Suppressor macrophage treated with lipopolysaccharide for 1 hour (primary cell): ENCODE data around the gene CARMIL1.

Source experiments
- DNase-seq, 3 donors: peaks; one replicate each; pipeline ENCODE4 v3.0.0-alpha.2; 2020 to 2022

Gene CARMIL1

DNA sequence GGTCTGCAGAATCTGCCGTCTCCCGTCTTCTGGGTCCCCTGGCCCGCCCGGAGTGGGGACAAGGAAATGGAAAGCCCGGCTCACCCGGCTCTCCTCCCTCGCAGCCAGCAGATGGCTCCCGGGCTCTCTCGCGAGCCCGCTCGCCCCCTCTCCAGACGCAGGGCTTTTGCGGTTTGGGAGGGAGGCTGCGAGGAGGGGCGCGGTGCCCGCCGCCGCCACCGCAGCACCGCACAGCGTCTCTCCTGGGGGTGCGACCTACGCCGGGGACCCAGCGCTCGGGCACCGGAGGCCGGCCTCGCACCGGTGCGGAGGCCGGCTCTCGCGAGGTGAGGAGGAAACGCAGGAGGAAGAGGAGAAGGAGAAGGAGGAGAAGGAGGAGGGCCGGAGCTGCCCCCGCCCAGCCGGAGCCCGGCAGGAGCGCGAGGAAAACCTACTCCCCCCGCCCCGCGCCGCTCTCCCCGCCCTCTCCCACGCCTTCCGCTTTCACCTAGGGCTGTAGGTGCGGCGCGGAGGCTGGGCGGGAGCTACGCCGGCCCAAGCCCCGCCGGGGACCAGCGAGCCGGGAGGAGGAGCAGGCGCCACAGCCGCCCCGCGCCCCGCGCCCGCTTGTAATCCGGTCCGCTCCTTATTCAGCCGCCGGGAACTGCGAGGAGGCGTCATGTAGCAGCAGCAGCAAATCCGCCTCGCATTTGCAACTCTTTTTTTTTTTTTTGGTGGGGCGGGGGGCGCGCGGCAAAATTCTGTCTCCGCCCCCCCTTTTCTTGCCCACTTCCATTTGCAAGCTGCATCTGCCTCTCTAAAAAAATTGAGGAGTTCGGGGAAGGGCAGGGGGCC lies at the start of gene CARMIL1:
Gene CARMIL1, plus strand, starts transcription at position 461 of the 834 bp plus-strand sequence. CDS start 422 bp downstream, outside the sequence.
- peak; percentile 67 to 88 (median 77) for DNase-seq

DNA sequence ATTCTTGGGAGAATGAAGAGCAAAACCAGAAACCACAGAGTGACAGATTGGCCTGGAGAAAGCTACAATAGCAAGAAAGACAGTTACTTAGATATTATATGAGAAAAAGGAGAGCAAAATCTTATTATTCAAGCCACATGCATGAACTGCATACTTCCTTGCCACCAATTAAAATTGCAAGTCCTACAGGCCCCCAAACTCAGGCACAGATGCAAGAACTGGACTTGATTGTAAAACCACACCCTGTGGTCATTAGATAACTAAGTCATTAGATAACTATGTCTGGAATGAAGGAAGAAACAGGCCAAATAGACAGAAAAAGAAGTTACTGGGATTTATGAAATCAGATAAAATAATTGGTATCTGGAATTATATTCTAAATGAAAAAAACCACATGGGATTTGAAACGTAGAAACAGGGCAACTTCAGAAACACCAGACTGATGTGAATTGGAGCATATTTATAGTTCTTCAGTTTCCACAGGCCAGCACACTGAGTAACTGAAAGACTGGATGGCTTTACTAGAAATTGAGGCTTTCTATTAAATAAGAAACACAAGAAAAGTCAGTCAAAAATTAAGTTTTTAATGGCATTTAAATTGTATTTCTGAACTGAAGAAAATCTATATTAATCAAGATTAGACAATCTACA lies 49.4 kb upstream of the CARMIL1 start:
- no peak for DNase-seq

DNA sequence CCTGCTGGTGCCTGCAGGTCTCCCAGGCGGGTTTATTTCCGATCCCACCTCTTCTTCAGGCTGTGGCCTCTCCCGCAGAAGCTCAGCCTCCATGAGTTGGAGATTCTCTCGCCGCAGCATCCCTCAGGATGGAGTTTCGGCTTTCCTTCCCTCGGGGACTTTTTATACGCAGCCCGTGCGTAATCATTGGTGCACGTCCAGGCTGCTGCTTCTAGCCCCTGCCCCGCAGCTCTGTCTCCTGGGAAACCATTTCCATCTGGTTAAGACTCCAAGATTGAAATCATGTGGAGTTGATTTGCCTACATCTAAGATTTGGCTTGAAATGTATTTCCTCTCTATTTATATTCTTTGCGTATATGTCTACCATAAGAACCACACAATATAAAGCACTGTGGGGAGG lies 46.7 kb upstream of the CARMIL1 start:
- DNase-seq = no peak

DNA sequence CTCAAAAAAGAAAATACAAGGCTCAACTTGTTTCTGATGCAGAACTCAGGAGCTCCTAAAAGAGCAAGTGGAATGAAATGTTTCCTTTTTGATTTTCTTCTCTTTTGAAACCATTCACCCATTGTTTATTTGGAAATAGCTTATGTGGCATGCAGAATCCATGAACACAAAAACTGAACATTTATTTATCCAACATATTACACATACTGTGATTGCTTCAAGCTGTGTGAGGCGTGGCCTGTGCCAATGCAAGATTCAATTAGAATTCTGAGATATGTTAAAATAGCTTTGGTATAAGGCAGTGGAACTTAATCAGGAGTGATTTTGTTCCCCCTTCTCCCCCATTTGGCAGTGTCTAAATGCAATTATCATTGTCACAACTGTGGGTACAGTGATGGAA lies 45.9 kb upstream of the CARMIL1 start:
- DNase-seq = no peak

DNA sequence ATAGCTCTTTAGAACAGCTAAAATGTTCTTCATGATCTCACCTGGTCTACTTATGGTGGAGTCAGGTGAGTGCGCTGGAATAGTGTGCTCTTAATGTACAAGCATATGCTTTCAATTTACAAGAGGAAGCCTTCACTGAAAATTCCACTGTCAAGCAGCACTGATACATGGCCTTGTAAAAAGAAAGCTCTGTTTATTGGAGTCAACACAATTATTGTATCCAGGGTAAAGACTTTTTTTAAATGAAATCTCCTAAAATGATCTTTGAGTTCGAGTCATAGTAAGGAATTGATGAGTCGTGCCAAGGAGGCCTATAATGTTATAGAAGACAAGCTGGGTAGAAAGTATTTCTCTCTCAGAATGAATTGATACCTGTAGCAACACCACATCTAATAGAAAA lies 41.6 kb upstream of the CARMIL1 start:
- DNase-seq = no peak

DNA sequence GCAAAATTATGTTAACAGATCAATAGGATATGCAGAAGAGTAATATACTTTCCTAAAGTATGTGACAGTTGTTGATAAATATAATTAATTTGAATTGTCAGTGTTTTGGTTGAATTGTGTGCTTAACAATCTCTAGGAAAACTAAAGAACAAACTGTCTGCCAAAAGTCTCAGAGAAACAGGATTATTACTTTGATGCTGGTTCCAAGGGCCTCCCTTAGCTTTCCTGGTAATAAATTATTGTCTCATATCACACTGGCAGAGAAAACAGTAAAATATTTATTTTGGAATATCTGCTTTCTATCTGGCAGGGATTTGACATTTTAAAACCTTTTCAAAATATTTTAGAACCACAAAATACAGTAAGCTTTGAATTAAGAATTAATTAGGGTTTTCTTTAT lies 40.1 kb upstream of the CARMIL1 start:
- DNase-seq = no peak

DNA sequence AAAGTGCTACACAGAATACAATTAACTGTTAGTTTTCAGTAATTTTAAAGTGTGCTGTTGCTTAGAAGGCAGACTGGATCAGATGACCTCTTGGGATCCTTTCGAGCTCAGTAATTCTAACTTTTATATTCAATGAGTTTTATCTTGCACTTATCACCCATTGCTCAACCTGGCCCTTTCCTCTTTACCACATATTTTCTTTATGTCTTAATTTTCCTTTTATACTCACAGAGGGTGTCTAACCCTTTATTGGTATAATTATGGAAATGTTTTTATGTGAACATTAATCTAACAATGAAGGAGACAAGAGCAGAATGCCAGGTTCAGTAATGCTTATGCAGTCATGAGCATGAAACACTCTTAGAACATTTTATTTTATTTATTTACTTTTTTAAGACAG lies 39.7 kb upstream of the CARMIL1 start:
- DNase-seq = no peak

DNA sequence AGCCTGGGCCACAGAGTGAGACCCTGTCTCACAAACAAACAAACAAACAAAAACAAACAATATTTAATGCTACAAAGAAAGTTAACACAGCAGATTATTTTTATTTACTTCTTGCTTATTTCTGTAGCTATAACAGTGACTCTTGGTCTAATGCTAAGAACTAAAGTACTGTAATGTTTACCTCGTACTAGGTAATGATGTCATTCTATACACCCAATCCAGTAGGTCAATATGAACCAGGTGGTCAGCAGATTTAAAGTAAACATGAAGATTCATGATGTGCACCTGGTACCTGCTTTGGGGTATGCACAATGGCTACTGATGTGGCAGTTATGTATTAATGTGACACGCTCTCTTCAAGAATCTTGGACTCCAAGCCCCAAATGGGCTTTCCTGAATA lies 36.6 kb upstream of the CARMIL1 start:
- no peak for DNase-seq

DNA sequence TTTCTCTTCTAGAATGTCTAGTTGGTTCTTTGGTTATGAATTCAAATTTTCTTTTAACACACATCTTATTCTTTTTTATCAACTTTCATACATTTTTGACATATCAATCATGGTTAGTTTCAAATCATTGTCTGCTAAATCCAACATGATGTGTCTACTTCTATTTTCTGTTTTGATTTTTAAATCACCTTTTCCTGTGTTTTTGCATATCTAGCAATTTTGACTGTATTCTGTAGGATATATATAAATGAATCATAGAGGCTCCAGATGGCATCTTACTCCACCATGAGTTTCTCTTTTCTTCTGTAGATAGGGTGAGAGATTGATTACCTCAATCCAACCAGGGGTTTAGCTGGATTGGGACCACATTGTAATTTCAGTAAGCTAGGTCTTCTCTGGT lies 34.3 kb upstream of the CARMIL1 start:
- no peak for DNase-seq

DNA sequence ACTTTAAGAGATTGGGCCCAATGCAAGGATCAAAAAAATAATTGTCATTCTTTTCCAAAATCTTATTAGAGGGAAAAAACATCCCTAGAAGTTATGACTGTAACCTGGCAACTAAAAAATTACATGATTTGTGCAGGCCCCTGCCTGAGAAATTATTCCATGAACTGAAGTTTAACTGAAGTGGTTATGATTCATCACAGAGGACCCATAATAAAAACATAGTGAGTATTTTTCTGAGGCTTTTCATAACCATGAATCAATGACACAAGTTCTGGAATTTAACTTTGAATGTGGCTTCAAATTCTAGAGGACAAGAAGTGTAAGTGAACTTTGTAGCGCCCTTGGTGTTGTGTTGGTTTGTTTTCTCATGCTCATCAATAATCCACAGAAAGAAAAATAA lies 31.1 kb upstream of the CARMIL1 start:
- no peak for DNase-seq

DNA sequence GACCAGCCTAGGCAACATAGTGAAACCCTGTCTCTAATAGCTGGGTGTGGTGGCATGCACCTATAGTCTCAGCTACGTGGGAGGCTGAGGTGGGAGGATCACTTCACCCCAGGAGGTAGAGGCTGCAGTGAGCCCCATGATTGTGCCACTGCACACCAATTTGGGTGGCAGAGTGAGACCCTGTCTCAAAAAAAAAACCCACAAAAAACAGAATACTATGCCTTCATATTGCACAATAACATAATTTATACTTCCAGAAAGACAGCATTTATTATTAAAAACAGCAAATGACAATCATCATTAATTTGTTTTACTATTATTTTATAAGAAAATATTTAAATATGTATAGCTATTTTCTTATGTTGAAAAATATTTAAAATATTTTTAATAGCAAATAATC lies 30.0 kb upstream of the CARMIL1 start:
- DNase-seq = no peak

DNA sequence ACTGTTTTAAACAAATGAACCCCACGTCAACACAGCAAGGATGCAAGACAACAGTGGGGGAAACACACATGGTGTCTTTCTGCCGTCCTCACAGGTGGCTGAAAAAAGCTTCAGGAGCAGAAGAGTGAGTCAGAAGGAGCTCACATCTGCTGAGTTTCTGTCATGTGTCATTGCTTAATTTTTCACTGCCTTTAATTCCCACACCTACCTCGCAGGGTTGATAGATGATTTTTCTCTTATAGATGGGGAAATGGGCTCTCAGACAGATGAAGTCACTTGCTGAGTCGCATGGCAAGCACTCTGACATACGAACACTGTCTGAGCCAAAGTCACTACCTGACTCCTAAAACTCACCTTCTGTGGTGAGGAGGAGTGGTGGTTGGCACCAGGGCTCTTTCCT lies 28.3 kb upstream of the CARMIL1 start:
- DNase-seq = no peak

DNA sequence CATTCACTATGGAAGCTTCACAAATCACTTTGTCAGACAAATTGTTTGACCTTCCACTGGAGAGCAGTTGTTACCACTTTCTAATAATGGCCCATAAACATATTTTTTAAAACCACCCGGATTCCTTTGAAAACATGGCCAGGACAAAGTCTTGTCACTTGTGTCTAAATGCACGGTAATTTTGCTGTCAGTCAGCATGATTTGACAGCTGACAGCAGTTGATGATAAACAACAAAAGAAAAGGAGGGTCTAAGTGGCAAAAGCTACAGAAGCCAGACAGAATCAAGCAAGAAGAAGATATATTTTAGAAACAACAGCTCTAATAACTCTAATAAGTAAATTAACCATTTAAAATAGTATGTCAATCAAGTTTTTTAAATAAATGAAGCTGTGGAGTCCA lies 27.7 kb upstream of the CARMIL1 start:
- DNase-seq = no peak

DNA sequence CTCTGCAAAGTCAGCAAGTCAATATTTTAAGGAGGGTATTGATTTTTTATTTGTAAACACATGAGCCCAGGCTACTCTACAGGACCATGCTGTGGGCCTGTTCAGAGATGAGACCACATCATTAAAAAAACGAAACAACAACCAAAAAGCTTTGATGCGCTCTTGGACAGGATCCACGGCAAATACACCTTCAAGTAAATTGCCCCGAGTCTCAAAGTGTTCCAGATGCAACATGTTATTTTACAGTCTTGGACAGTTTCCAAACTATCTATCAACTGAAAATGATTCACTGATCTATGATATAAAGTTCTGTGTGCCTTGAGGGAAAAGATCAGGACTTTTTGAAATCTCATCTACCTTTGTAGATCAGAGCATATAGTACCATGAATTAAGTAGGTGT lies 25.8 kb upstream of the CARMIL1 start:
- DNase-seq = no peak

DNA sequence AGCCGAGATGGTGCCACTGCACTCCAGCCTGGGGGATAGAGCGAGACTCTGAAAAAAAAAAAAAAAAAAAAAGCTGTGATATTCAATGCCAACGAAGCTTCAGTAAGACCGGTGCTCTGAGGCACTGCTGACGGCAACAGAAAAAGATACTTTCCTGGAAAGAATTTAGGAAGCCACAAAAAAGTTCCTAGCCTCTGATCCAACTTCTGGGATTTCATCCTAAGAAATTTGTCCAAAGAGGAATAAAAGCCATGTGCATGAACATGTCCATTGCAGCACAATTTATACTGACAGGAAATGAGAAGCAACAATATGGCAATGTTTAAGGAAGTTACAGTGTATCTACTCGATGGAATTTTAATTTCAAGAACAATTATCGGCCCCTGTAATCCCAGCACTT lies 24.5 kb upstream of the CARMIL1 start:
- DNase-seq = no peak

DNA sequence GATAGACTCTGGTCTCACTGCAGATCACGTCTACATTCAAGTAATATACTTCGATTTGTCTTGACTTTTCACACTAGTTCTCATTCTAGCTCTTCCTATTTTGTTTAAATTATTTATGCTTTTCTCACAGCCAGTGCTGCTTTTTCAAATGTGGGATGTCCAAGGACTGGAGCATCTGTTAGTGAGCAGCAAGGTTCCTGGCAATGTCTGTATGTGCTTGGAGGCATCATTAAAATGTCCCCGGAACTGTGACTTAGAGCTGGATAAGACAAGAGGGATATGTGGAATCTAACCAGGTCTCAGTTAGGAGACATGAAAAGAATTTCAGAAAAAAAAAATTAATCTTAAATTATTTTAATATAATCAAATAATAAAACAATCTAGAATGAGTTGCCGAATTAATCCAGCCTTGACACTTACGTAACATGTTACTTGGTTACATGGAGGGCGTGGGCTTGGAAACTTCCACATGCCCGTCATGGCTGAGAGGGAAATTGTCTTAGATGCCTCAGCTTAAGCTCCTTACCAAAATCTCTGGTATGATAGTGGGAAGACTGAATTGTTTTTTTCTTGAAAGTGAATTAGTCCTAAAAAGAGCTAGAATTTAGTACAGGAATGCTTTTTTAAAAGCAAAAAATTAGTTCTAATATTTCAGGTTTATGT lies 21.4 kb upstream of the CARMIL1 start:
- DNase-seq = peak in 2 of 3 donors; percentile 21 to 48

DNA sequence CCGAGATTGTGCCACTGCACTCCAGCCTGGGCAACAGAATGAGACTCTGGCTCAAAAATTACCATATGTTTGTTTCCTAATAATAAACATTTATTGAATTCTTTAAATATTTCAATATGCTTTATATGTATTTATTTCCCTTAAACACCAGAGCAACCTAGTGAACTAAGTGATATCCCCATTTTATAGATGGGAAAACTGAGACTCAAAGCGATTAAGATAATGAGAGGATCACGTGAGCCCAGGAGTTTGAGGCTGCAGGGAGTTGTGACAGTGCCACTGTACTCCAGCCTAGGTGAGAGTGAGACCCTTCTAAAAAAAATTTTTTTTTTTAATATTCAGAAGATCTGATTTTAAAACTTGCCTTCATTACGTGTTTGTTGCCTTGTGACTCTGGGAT lies 19.4 kb upstream of the CARMIL1 start:
- no peak for DNase-seq

DNA sequence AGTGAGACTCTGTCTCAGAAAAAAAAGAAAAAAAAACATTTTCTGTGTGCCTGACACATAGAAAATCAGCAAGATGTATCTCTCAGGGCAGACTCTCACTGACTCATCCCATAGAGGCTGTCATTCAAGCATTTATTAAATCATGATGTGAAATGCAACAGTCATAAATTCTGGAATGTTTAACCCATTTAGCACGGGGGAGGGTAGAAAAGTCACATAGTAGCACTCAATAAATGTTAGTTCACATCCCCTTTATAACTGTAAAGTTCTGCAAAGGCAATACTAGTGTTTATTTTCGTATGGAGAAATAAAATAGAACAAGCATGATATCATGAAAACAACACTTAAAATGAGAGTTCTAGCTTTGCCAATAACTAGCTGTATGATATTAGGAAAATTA lies 15.5 kb upstream of the CARMIL1 start:
- DNase-seq = no peak

DNA sequence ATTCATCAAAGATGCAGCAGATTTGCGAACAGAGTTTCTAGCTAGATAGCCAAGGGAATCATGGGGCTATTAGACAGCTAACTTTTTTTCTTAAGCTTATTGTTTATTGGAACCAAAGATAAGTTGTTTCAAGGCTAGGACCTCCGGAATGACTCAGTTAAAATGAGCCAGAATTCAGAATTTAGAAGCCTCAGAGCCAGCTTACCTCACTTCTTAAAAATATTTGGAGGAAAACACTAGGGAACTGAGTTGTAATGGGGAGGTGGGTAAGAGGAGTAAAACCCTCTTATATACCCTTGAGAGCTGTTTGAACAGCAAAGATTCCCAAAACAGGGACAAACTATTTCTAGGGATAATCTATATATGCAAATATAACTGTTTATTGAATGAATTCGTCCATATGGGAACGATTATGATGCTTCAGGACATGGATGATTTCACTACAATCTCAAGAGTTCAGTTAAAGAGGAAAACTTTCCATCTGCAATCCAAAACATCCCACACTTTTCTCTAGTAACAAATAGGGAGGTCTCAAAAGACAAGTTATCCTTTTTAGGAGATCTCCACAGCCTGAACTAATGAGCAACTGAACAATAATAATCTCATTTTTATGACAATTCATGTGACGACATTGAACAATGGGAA lies 12.6 kb upstream of the CARMIL1 start:
- no peak for DNase-seq

DNA sequence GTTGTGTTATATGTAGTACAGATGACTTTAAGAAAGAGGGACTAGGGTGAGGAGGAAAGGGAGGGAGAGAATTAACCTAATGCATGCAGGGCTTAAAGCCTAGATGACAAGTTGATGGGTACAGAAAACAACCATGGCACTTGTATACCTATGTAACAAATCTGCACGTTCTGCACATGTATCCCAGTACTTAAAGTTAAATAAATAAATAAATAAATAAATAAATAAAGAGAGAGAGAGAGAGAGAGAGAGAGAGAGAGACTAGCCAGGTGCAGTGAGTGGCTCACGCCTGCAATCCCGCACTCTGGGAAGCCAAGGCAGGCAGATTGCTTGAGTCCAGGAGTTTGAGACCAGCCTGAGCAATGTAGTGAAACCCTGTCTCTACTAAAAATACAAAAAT lies 11.5 kb upstream of the CARMIL1 start:
- DNase-seq = no peak

DNA sequence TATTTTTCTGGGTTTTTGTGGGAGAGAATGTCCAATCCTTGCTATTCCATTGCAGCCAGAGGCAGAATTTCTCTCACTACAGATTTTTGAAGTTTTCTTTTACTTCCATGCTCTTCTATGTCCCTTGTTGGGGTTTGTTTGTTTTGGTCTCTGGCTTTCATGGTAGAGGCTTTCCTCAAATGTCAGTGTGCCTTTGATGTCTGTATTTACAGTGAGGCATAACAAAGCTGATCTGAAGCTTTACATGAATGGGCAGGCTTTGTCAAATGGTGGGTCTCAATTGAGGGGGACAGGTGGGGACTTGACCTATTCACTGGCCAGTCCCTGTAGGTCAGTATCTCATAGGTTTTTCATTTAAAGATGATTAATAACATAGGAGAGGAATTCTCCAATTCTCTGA lies 8.6 kb upstream of the CARMIL1 start:
- no peak for DNase-seq

DNA sequence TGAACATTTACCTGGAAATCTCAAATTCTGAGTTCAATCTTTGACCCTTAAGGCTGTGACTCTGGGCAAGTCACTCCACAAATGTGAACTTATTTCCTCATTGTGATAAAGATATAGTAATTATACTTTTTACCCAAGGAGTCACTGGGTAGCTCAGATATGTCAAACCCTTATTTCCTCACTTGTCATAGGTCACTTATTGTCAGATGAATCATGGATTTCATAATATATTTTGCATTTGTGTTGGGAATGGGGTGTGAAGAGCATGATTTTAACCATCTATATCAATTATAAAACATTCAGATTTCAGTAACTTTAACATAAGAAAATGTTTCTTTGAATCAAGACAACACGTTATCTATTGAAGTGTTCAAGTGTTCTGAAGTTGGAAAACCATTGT lies 3.7 kb upstream of the CARMIL1 start:
- peak; percentile 7 to 52 (median 45) for DNase-seq

DNA sequence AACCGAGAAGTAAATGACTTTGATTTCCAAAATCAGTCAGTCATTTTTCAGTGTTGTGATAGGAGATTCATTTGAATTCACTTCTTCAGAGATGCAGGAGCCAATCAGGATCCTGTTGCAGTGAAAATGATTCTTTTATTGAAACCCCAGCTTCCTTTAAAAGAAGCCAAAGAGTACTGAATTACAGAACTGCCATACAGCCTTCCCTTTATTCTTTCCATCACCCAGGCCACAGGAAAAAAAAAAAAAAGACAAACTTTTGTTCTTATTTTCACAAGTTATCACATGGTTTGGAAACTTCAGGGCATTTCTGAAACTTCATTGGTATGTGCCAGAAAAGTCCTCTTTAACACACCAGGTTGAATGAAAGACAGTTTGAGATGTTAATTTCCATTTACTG lies 1.8 kb upstream of the CARMIL1 start:
- DNase-seq = no peak

DNA sequence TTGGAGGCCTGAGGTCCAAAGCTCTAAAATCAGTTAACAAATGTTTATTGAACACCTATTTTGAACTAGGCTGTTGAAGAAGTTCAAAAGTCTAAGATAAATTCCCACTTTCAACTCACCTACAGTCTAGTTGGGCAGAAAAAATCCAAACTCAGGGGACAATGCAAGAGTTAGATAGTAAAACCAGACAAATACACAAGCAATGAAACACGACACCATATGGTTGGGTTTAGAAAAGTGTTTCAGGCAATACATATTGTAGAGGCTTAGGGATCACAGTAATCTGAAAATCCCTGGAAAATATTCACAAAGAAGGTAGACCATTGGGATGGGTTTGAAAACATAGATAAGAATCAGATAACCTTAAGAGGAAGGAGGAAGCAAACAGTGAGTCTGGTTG lies 1.3 kb upstream of the CARMIL1 start:
- DNase-seq = no peak
